GM23338 (cell line): ENCODE measurements around the gene FANCL.

Experiments used
- CREB1 ChIP-seq: fragments of 250-450 bp; sonication (Bioruptor Pico); IDR thresholded peaks from 2 replicates; pipeline ENCODE4 v1.5.0; 2020; ENCODE audit warnings: low read depth, mild to moderate bottlenecking, moderate library complexity
- EZH2 ChIP-seq: fragments of 200-600 bp; sonication (generic); IDR thresholded peaks from one replicate; pipeline ENCODE4 v1.8.0; 2017; ENCODE audit warnings: antibody characterized with exemption, mild to moderate bottlenecking, low read depth; ENCODE audit not compliant: unreplicated experiment
- EZH2phosphoT487 ChIP-seq: fragments of 200-600 bp; sonication (generic); IDR thresholded peaks from one replicate; pipeline ENCODE4 v1.8.1; 2018; ENCODE audit warnings: antibody characterized with exemption; ENCODE audit not compliant: unreplicated experiment
- JUNB ChIP-seq: IDR thresholded peaks from one replicate; pipeline ENCODE4 v1.6.1; 2016; ENCODE audit warnings: antibody characterized with exemption; ENCODE audit not compliant: unreplicated experiment
- NANOG ChIP-seq: IDR thresholded peaks from 2 replicates; pipeline ENCODE4 v1.6.1; 2016; ENCODE audit warnings: antibody characterized with exemption, borderline replicate concordance
- POLR2AphosphoS5 ChIP-seq: IDR thresholded peaks from 2 replicates; pipeline ENCODE4 v1.6.1; 2016; ENCODE audit warnings: antibody characterized with exemption, low read depth
- REST ChIP-seq: IDR thresholded peaks from one replicate; pipeline ENCODE4 v1.6.1; 2018; ENCODE audit warnings: antibody characterized with exemption; ENCODE audit not compliant: unreplicated experiment
- ZNF114 ChIP-seq: fragments of 250-450 bp; sonication (Bioruptor Pico); IDR thresholded peaks from 2 replicates; pipeline ENCODE4 v1.5.0; 2020; ENCODE audit warnings: mild to moderate bottlenecking, moderate library complexity
- TF ChIP-seq, protein P1 (sequence below), 2 experiments: fragments of 200-600 bp in 1 of 2; sonication (generic) in 1 of 2; conservative IDR thresholded peaks; 2 replicates each; pipeline versions ENCODE4 v1.5.1 to v1.6.1; 2016 to 2017; ENCODE audit warnings: antibody characterized with exemption in 2 of 2, low read depth in 2 of 2, mild to moderate bottlenecking in 2 of 2, moderate library complexity in 1 of 2

DNA sequence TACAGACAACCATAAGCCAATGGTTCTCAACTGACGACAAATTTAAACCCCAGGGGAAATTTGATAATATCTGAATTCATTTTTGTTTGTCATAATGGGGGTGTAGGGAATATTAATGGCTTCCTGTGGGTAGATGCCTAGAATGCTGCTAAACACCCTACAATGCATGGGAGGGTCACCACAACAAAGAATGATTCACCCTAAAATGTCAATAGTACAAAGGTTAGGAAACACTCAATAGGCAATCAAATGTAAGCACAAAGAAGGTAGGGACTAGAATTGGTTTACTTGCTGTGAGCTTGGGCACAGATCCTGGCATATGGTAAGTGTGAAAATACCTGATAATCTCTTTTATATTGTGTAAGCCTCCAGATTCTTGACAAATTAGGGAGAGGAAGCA is 20.1 kb upstream of the FANCL start:
- TF ChIP-seq EZH2 = no peak
- TF ChIP-seq NANOG = no peak
- no peak for TF ChIP-seq EZH2phosphoT487
- TF ChIP-seq, protein P1, sequence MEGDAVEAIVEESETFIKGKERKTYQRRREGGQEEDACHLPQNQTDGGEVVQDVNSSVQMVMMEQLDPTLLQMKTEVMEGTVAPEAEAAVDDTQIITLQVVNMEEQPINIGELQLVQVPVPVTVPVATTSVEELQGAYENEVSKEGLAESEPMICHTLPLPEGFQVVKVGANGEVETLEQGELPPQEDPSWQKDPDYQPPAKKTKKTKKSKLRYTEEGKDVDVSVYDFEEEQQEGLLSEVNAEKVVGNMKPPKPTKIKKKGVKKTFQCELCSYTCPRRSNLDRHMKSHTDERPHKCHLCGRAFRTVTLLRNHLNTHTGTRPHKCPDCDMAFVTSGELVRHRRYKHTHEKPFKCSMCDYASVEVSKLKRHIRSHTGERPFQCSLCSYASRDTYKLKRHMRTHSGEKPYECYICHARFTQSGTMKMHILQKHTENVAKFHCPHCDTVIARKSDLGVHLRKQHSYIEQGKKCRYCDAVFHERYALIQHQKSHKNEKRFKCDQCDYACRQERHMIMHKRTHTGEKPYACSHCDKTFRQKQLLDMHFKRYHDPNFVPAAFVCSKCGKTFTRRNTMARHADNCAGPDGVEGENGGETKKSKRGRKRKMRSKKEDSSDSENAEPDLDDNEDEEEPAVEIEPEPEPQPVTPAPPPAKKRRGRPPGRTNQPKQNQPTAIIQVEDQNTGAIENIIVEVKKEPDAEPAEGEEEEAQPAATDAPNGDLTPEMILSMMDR (conservative IDR thresholded peaks at IDR 0.05; ENCODE audit: low read depth in 2 of 2) = no peak
- no peak for TF ChIP-seq JUNB
- no peak for TF ChIP-seq REST
- no peak for TF ChIP-seq POLR2AphosphoS5
- no peak for TF ChIP-seq CREB1 (CRISPR knock-in tag)
- TF ChIP-seq ZNF114 (CRISPR knock-in tag) = no peak
